Omental fat pad (tissue), 4 donors: ENCODE data around the gene ZNF813. TPM values are rescaled to one million over a fixed set of nuclear protein-coding genes. Genes with fewer than 3 reads are reported as not detected.
A peak's percentile ranks its signal among the peaks of the same experiment; 100 is the strongest.
"Not testable (repeated sequence)": the region's sequence is repeated elsewhere in the genome, so short reads cannot be mapped to it uniquely, and the experiment has no call there.

ENCODE experiments used
- ATAC-seq: fragments of 150-250 bp; one replicate; pipeline ENCODE4 v1.9.1; 2016; ENCODE audit warnings: mild to moderate bottlenecking, moderate library complexity; ENCODE audit not compliant: low FRiP score
- DNase-seq: peaks from one replicate; pipeline ENCODE4 v3.0.0-alpha.2; 2019; ENCODE audit warnings: low spot score
- CTCF ChIP-seq, 3 donors: fragments of 450-650 bp; IDR thresholded peaks; one replicate each; pipeline ENCODE4 v1.5.1; 2016 to 2017; ENCODE audit warnings: antibody characterized with exemption in 3 of 3, mild to moderate bottlenecking in 3 of 3, moderate library complexity in 2 of 3
- total RNA-seq, 4 donors: library from RNA; depleted of rRNA; stranded (reverse); fragments of >200 nt; gene quantifications; one replicate each; pipeline ENCODE4 v1.1.0, GENCODE V29; 2016

ZNF813 gene
- total RNA-seq, 4 donors from 2014 or later, result 2.5 to 11.0 (median 2.9) TPM

- no peak for TF ChIP-seq CTCF (IDR thresholded peaks at IDR 0.05)
- DNase-seq, result no peak
- ATAC-seq, result no peak
Measured at GRCh38 chr19:53504885-53505284, 37.4 kb downstream of the ZNF813 start.

DNA sequence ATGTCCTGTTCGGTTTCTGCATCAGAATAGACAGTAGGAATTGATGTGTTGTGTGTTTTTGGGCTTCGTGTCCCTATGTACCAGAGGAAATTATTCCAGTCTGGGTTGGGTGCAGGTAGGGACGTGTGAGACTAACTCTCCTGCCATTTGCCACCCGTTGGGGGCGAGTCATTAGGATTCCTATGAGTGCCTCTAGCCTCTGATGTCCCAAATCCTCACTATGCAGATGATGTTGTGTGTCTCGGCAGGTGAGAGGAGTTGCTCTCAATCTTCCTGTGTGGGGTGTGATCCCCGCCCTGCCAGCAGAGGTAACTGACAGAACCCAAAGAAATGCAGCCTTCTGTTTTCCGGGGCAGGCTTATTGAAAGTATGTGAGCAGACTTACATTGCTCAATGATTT is 39.2 kb downstream of the ZNF813 start:
- no peak for DNase-seq
- TF ChIP-seq CTCF (IDR thresholded peaks at IDR 0.05), result no peak
- ATAC-seq, result no peak

- TF ChIP-seq CTCF (IDR thresholded peaks at IDR 0.05), result no peak
- no peak for ATAC-seq
- DNase-seq, result no peak
Measured at GRCh38 chr19:53507523-53508442, 40.2 kb downstream of the ZNF813 start.

DNA sequence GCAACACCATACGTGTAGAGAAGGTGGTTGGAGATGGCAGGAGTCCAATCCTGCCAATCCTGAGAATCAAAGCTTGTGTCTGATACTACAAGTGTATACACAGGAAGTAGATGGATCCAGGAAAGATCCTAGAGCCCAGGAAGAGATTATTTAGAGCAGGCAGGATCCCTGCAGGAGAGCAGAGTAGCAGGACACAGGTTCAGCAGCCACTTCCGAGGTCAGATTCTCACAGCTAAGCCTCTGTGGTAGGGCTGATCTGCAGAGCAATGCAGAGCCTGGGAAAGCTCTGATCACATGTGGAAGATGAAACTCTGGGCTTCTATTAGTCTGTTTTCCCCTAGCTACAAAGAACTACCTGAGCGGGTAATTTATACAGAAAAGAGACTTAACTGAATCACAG is 41.9 kb downstream of the ZNF813 start:
- TF ChIP-seq CTCF (IDR thresholded peaks at IDR 0.05), result no peak
- DNase-seq (no peak), ATAC-seq (no peak)

GRCh38 chr19:53509845-53510244 is 42.3 kb downstream of the ZNF813 start:
- TF ChIP-seq CTCF (IDR thresholded peaks at IDR 0.05), result no peak
- ATAC-seq (no peak), DNase-seq (no peak)

DNA sequence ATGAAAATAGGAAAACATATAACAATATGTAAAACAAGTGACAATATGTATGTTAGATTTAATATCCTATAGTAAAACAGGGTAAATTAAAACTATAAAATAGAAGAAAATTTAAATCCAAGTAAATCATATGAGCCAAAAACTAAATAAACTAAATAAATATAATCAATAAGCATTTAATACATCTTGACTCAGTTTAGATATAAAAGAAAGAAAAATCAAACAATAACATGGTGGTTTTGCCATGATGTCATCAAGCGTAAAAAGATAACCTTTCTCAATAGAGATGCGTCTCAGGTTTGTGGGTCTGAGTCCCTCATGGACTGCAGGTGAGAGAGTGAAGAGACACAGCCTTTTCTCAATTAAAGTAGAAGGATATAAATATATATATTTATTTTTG is 43.8 kb downstream of the ZNF813 start:
- no peak for ATAC-seq
- no peak for DNase-seq
- no peak for TF ChIP-seq CTCF (IDR thresholded peaks at IDR 0.05)

DNA sequence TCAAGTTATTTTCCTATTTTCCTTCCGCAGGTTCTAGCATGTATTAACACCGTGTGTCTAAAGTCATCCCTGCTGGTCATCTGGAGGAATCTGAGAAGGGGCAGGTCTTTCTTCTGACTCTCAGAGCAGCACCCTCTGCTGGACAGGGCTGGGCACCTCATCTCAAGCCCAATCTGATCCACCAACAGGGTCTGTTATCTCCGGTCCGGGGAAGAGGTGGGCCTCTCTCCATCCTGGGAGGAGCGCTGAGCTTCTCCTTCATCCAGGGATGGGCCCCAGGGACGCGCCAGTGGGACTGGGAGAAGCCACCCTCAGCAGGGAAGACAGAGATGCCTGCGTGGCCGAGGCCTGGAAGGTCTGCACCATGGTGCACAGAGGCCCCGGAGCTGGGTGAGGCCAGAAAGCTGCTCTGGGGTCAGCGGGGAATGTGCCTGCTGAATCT is 44.4 kb downstream of the ZNF813 start:
- peak; percentile 47 for DNase-seq
- peak in 1 of 3 donors; percentile 56 for TF ChIP-seq CTCF (IDR thresholded peaks at IDR 0.05)
- peak; percentile 73 for ATAC-seq

- not testable (repeated sequence) for ATAC-seq, DNase-seq
Measured at GRCh38 chr19:53515047-53515446, 47.5 kb downstream of the ZNF813 start.
